SK-N-MC (cell line): ENCODE measurements around the gene DUT.

Source experiments
- EZH2 ChIP-seq: fragments of 200-600 bp; sonication (generic); IDR thresholded peaks from one replicate; pipeline ENCODE4 v1.6.1; 2017; ENCODE audit warnings: antibody characterized with exemption
- POLR2AphosphoS5 ChIP-seq: IDR thresholded peaks from 2 replicates; pipeline ENCODE4 v1.6.1; 2012; ENCODE audit warnings: mild to moderate bottlenecking, low read depth, low read length, borderline replicate concordance

DNA sequence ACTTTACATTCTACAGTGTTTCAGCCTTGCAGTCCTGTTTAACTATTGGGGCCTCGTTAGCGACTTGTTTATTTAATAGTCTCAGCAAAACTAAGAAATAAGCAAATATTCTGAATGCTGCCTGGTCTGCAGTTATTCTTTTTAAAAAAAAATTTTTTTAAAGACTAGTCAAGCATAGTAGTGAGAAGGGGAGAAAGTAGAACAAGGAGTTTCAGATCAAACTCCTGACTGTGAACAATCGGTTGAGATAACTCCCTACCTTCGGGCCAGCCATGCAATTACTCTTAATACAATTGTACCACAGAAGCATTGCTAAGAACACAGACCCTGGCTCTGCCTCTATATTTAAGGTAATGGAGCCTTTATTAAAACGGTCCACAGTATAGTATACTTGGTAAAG lies 5.8 kb upstream of the DUT start:
- TF ChIP-seq POLR2AphosphoS5 (no peak), EZH2 (no peak)
